H1 (cell line): ENCODE data around the gene MAML3. TPM values are rescaled to one million over a fixed set of nuclear protein-coding genes. Genes with fewer than 3 reads are reported as not detected.

Experiments
- CTCF ChIA-PET: fragments of 300-600 bp; sonication (Branson Sonifier 250); formaldehyde crosslinking; loops from one replicate; lab custom pipeline; 2021; ENCODE audit not compliant: partially characterized antibody; lab: Charles Lee
- POLR2A ChIA-PET: fragments of 300-600 bp; sonication (Branson Sonifier 250); formaldehyde crosslinking; loops from one replicate; lab custom pipeline; 2021; ENCODE audit warnings: inconsistent platforms; ENCODE audit not compliant: partially characterized antibody; lab: Charles Lee
- DNase-seq, 2 experiments: peaks; one replicate each; pipeline versions ENCODE4 v3.0.0 to v3.0.0-alpha.2; 2010 to 2022; ENCODE audit warnings: low spot score in 2 of 2, low read depth in 1 of 2, mixed read lengths in 1 of 2
- FAIRE-seq: peaks from 2 replicates; lab custom pipeline; 2011; peaks lifted over from hg19 to GRCh38; lab: Jason Lieb, UNC
- H2AFZ ChIP-seq: 2 replicates; pipeline ENCODE4 v1.8.1; 2012; ENCODE audit warnings: low read length, inconsistent platforms
- H2AK5ac ChIP-seq: 2 replicates; pipeline ENCODE4 v1.6.1; 2013; ENCODE audit warnings: low read depth, low read length
- H2BK120ac ChIP-seq: replicated peaks from 2 replicates; pipeline ENCODE3; 2013; ENCODE audit warnings: low read depth, low read length, inconsistent platforms
- H2BK12ac ChIP-seq: 2 replicates; pipeline ENCODE4 v1.6.1; 2013; ENCODE audit warnings: low read depth, low read length
- H2BK15ac ChIP-seq: 2 replicates; pipeline ENCODE4 v1.6.1; 2013; ENCODE audit warnings: low read length
- H2BK20ac ChIP-seq: 2 replicates; pipeline ENCODE4 v1.6.1; 2013; ENCODE audit warnings: low read length
- H2BK5ac ChIP-seq: 2 replicates; pipeline ENCODE4 v1.6.1; 2013; ENCODE audit warnings: low read depth, low read length
- H3K14ac ChIP-seq: 2 replicates; pipeline ENCODE4 v1.6.1; 2013; ENCODE audit warnings: inconsistent platforms; ENCODE audit not compliant: insufficient read length
- H3K18ac ChIP-seq: 2 replicates; pipeline ENCODE4 v1.6.1; 2013; ENCODE audit warnings: low read length; ENCODE audit errors: extremely low read depth
- H3K23ac ChIP-seq: 2 replicates; pipeline ENCODE4 v1.6.1; 2013; ENCODE audit warnings: inconsistent platforms; ENCODE audit not compliant: insufficient read length
- H3K23me2 ChIP-seq: 2 replicates; pipeline ENCODE4 v1.6.1; 2013; ENCODE audit warnings: low read depth, low read length
- H3K27ac ChIP-seq: 2 replicates; pipeline ENCODE4 v1.6.1; 2011; ENCODE audit warnings: low read depth, low read length, inconsistent platforms
- H3K27me3 ChIP-seq, 4 experiments: replicated peaks in 1 of 4; 1 replicate in 1 of 4; 2 replicates in 3 of 4; pipeline versions ENCODE4 v1.6.1 to v1.8.1; 2011 to 2013; ENCODE audit warnings: low read length in 3 of 4, mild to moderate bottlenecking in 3 of 4, inconsistent platforms in 2 of 4, mixed read lengths in 2 of 4, moderate library complexity in 1 of 4; ENCODE audit not compliant: control insufficient read depth in 3 of 4, insufficient read depth in 3 of 4; ENCODE audit errors: extremely low read depth in 1 of 4
- H3K36me3 ChIP-seq, 4 experiments: 2 replicates each; pipeline versions ENCODE4 v1.6.1 to v1.8.1; 2011 to 2013; ENCODE audit warnings: mild to moderate bottlenecking in 4 of 4, low read length in 3 of 4, moderate library complexity in 2 of 4, control low read depth in 1 of 4, inconsistent platforms in 1 of 4; ENCODE audit not compliant: insufficient read depth in 4 of 4, control insufficient read depth in 2 of 4
- H3K4ac ChIP-seq: replicated peaks from 2 replicates; pipeline ENCODE3; 2013; ENCODE audit warnings: low read length, low read depth, mixed read lengths, inconsistent platforms; ENCODE audit not compliant: insufficient read length
- H3K4me1 ChIP-seq, 4 experiments: replicated peaks in 1 of 4; 1 replicate in 1 of 4; 2 replicates in 3 of 4; pipeline versions ENCODE4 v1.6.1 to v1.8.1; 2011 to 2013; ENCODE audit warnings: low read length in 3 of 4, inconsistent platforms in 2 of 4, mixed read lengths in 1 of 4; ENCODE audit not compliant: insufficient read depth in 4 of 4, control insufficient read depth in 3 of 4
- H3K4me2 ChIP-seq, 2 experiments: 2 replicates each; pipeline versions ENCODE4 v1.6.1 to v1.8.1; 2011 to 2013; ENCODE audit warnings: low read depth in 2 of 2, low read length in 2 of 2, control low read depth in 1 of 2, inconsistent platforms in 1 of 2, mild to moderate bottlenecking in 1 of 2; ENCODE audit not compliant: insufficient read depth in 1 of 2
- H3K4me3 ChIP-seq, 4 experiments: fragments of 200-600, 300-600 bp in 1 of 4; sonication (generic), shearing (Covaris generic), sonication (Bioruptor Twin) in 1 of 4; 2 replicates each; pipeline versions ENCODE4 v1.5.1 to v1.8.1; 2011 to 2016; ENCODE audit warnings: low read length in 4 of 4, low read depth in 3 of 4, control low read depth in 2 of 4, inconsistent platforms in 2 of 4, mild to moderate bottlenecking in 2 of 4, mixed read lengths in 1 of 4, moderate library complexity in 1 of 4; ENCODE audit not compliant: insufficient read depth in 2 of 4; ENCODE audit errors: extremely low read depth in 1 of 4
- H3K56ac ChIP-seq: replicated peaks from 2 replicates; pipeline ENCODE3; 2013; ENCODE audit warnings: low read depth, mild to moderate bottlenecking, mixed read lengths, low read length, inconsistent platforms; ENCODE audit not compliant: insufficient read length
- H3K79me1 ChIP-seq: 2 replicates; pipeline ENCODE4 v1.6.1; 2013; ENCODE audit warnings: low read depth, low read length, control low read depth
- H3K79me2 ChIP-seq, 2 experiments: 2 replicates each; pipeline versions ENCODE4 v1.6.1 to v1.8.1; 2012 to 2013; ENCODE audit warnings: low read length in 2 of 2, mild to moderate bottlenecking in 2 of 2, inconsistent platforms in 1 of 2; ENCODE audit not compliant: insufficient read depth in 2 of 2, control insufficient read depth in 1 of 2
- H3K9ac ChIP-seq, 4 experiments: replicated peaks in 1 of 4; 1 replicate in 1 of 4; 2 replicates in 3 of 4; pipeline versions ENCODE4 v1.6.1 to v1.8.1; 2011 to 2013; ENCODE audit warnings: low read depth in 3 of 4, low read length in 3 of 4, control low read depth in 2 of 4, mild to moderate bottlenecking in 2 of 4, moderate library complexity in 2 of 4, inconsistent platforms in 1 of 4; ENCODE audit errors: extremely low read depth in 1 of 4
- H3K9me3 ChIP-seq, 2 experiments: 2 replicates each; pipeline versions ENCODE4 v1.6.1 to v1.8.1; 2012 to 2013; ENCODE audit warnings: mild to moderate bottlenecking in 2 of 2, moderate library complexity in 2 of 2, control low read depth in 1 of 2, inconsistent platforms in 1 of 2, low read depth in 1 of 2, low read length in 1 of 2, mixed read lengths in 1 of 2; ENCODE audit not compliant: insufficient read depth in 2 of 2
- H4K20me1 ChIP-seq, 2 experiments: replicated peaks in 1 of 2; 2 replicates each; pipeline versions ENCODE3 to v1.8.1; 2011 to 2013; ENCODE audit warnings: inconsistent platforms in 2 of 2, low read length in 2 of 2, mild to moderate bottlenecking in 1 of 2; ENCODE audit not compliant: insufficient read depth in 2 of 2, control insufficient read depth in 1 of 2
- H4K5ac ChIP-seq: 2 replicates; pipeline ENCODE4 v1.6.1; 2013; ENCODE audit warnings: low read length, low read depth, mixed read lengths, inconsistent platforms; ENCODE audit not compliant: insufficient read length
- H4K8ac ChIP-seq: 2 replicates; pipeline ENCODE4 v1.8.0; 2013; ENCODE audit warnings: mild to moderate bottlenecking, moderate library complexity, low read length, inconsistent platforms; ENCODE audit not compliant: insufficient read depth; ENCODE audit errors: extremely low read depth
- H4K91ac ChIP-seq: replicated peaks from 2 replicates; pipeline ENCODE3; 2013; ENCODE audit warnings: low read length, mixed read lengths, inconsistent platforms; ENCODE audit not compliant: insufficient read length
- MAFK ChIP-seq: IDR thresholded peaks from 2 replicates; pipeline ENCODE4 v1.6.1; 2012; ENCODE audit warnings: low read depth, mild to moderate bottlenecking, improper control_type of control experiment, low read length
- RAD21 ChIP-seq, 2 experiments: IDR thresholded peaks in 1 of 2; conservative IDR thresholded peaks in 1 of 2; 2 replicates each; pipeline ENCODE4 v1.6.1; 2011; ENCODE audit warnings: low read depth in 2 of 2, low read length in 2 of 2, improper control_type of control experiment in 1 of 2, inconsistent platforms in 1 of 2, mild to moderate bottlenecking in 1 of 2, moderate library complexity in 1 of 2
- WGBS, 2 experiments: shearing (Covaris generic) in 1 of 2; methylation state at CpG; one replicate each; pipeline versions ENCODE4 v1.1.6 to v1.1.7; 2013 to 2015; ENCODE audit warnings: low lambda C conversion rate in 2 of 2, mixed read lengths in 2 of 2, inconsistent platforms in 1 of 2, low coverage in 1 of 2, missing lambda C conversion rate in 1 of 2; ENCODE audit not compliant: insufficient replicate concordance in 2 of 2, insufficient coverage in 1 of 2, insufficient read length in 1 of 2; ENCODE audit errors: extremely low coverage in 1 of 2, missing lambda C conversion rate in 1 of 2; 5-methylcytosine and 5-hydroxymethylcytosine counted together
- polyA plus RNA-seq, 7 experiments: library from polyadenylated mRNA; depleted of rRNA in 3 of 7; stranded (reverse) in 5 of 7; unstranded in 2 of 7; fragments of >200 nt in 5 of 7; fragments of 200-250 nt in 2 of 7; gene quantifications; 1 replicate in 5 of 7; 2 replicates in 1 of 7; 4 replicates in 1 of 7; pipeline versions ENCODE4 v1.2.1 to v1.2.3, GENCODE V29; 2011 to 2013; ENCODE audit warnings: missing spikeins in 2 of 7, mixed read lengths in 2 of 7
- total RNA-seq: library from RNA; stranded (reverse); fragmentation: NEBNext Ultra II Directional; extraction: Animal tissue kit (Norgen Biotek cat#: 25700); gene quantifications from 2 replicates; pipeline ENCODE4 v1.2.1, GENCODE V29; 2021

MAML3 gene
- total and polyA plus RNA-seq, 2 of the 8 experiments (the other 6 are each of a cell fraction or from before 2014, with no cell fraction given): 2.1 to 5.7 TPM

DNA sequence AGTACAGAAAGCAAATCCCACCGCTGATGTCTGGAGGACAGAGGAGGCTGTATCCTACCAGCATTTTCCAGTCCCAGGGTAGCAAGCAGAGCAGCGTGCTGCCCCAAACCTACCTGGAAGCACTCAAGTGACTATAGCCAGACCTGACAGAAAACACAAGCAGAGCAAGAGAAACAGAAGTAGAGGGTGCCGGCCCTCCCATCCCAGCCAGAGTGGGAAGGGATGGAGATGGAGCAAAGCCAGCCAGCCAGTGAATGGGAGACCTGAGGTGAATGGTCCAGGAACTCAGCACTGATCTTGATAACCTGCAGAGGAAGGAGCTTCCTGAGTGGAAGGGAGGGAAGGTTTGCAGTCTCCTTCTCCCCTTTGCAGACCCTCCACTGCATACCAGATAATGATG lies 185.2 kb downstream of the MAML3 start:
- TF ChIP-seq RAD21 (IDR thresholded peaks at IDR 0.05 in 1 of 2, conservative IDR thresholded peaks at IDR 0.05 in 1 of 2; ENCODE audit: low read depth in 2 of 2, low read length in 2 of 2) (no peak), MAFK (no peak)
- no peaks in the 10 kb centered on the region for H3K23me2 ChIP-seq
- H2BK5ac ChIP-seq: no peak overlapping the region
- H2AFZ ChIP-seq: no peak overlapping the region
- POLR2A ChIA-PET: no interaction called here
- no peak for FAIRE-seq
- no peak overlapping the region for H4K91ac ChIP-seq
- H3K9me3 ChIP-seq: no peaks in the 10 kb centered on the region
- H3K56ac ChIP-seq: no peak overlapping the region
- 74% methylated on average over 3 of the region's 3 CpGs; no CpG with 5 or more reads in 1 of the 2 experiments for WGBS, 2 experiments
- H3K79me2 ChIP-seq: no peaks in the 10 kb centered on the region
- H3K79me1 ChIP-seq: no peaks in the 10 kb centered on the region
- no peak overlapping the region for H3K18ac ChIP-seq
- no peak overlapping the region for H3K4me3 ChIP-seq
- H2BK20ac ChIP-seq: no peak overlapping the region
- H4K20me1 ChIP-seq: peaks cover 2 to 4% of the 10 kb centered on the region in 2 experiments
- H3K23ac ChIP-seq: no peak overlapping the region
- no peak overlapping the region for H2BK120ac ChIP-seq
- no peak overlapping the region for H3K4me2 ChIP-seq
- H3K36me3 ChIP-seq: no peaks in the 10 kb centered on the region
- no peak overlapping the region for H4K5ac ChIP-seq
- H3K14ac ChIP-seq: no peak overlapping the region
- CTCF ChIA-PET: interaction anchor here (1.3 kb wide), 1 partner anchor 10 kb away, joined by 3 read pairs; no protein-coding TSS in a partner anchor
- peaks cover 27 to 54% (median 47%) of the 10 kb centered on the region in 4 experiments for H3K27me3 ChIP-seq
- H3K9ac ChIP-seq: no peak overlapping the region
- no peak overlapping the region for H2AK5ac ChIP-seq
- H4K8ac ChIP-seq: no peak overlapping the region
- H3K4ac ChIP-seq: no peak overlapping the region
- H3K27ac ChIP-seq: no peak overlapping the region
- H2BK12ac ChIP-seq: no peak overlapping the region
- no peak for DNase-seq
- no peak overlapping the region for H2BK15ac ChIP-seq
- no peaks in the 10 kb centered on the region for H3K4me1 ChIP-seq
